HepG2 (cell line): ENCODE measurements around the gene TFF1. TPM values are rescaled to one million over a fixed set of nuclear protein-coding genes. Genes with fewer than 3 reads are reported as not detected.
A peak's percentile ranks its signal among the peaks of the same experiment; 100 is the strongest.

Experiments
- BCL3 ChIP-seq: sonication (generic); formaldehyde crosslinking; IDR thresholded peaks from 2 replicates; pipeline ENCODE4 v1.5.1; 2020; ENCODE audit warnings: mild to moderate bottlenecking, missing genetic modification reagents, moderate library complexity
- CCDC6 ChIP-seq: sonication (generic); formaldehyde crosslinking; IDR thresholded peaks from 2 replicates; pipeline ENCODE4 v1.8.1; 2022; ENCODE audit warnings: mild to moderate bottlenecking, missing genetic modification reagents, moderate library complexity
- DNMT3B ChIP-seq: conservative IDR thresholded peaks from 2 replicates; pipeline ENCODE4 v1.6.1; 2016; ENCODE audit warnings: missing biosample characterization, control low read depth
- ELF4 ChIP-seq: sonication (generic); formaldehyde crosslinking; IDR thresholded peaks from 2 replicates; pipeline ENCODE4 v1.5.0; 2020; ENCODE audit warnings: missing genetic modification reagents, mild to moderate bottlenecking, moderate library complexity, borderline replicate concordance
- GTF3A ChIP-seq: sonication (generic); formaldehyde crosslinking; conservative IDR thresholded peaks from 2 replicates; pipeline ENCODE4 v1.4.0; 2020; ENCODE audit warnings: mild to moderate bottlenecking, missing genetic modification reagents
- IKZF1 ChIP-seq: fragments of 450-650 bp; IDR thresholded peaks from 2 replicates; pipeline ENCODE4 v1.7.1; 2016
- KAT2B ChIP-seq: fragments of 150-350 bp; IDR thresholded peaks from 2 replicates; pipeline ENCODE4 v1.6.1; 2014; ENCODE audit warnings: low read depth, low read length, borderline replicate concordance
- NR2C2 ChIP-seq: sonication (generic); formaldehyde crosslinking; IDR thresholded peaks from 2 replicates; pipeline ENCODE4 v1.4.0; 2020; ENCODE audit warnings: missing genetic modification reagents, mild to moderate bottlenecking, moderate library complexity, borderline replicate concordance
- RELA ChIP-seq: sonication (generic); formaldehyde crosslinking; IDR thresholded peaks from 2 replicates; pipeline ENCODE4 v1.4.0; 2020; ENCODE audit warnings: missing genetic modification reagents
- SCMH1 ChIP-seq: sonication (generic); formaldehyde crosslinking; IDR thresholded peaks from 2 replicates; pipeline ENCODE4 v1.9.0; 2021; ENCODE audit warnings: missing genetic modification reagents, mild to moderate bottlenecking, borderline replicate concordance
- TEF ChIP-seq: sonication (generic); formaldehyde crosslinking; IDR thresholded peaks from 2 replicates; pipeline ENCODE4 v1.5.0; 2020; ENCODE audit warnings: missing genetic modification reagents
- TOE1 ChIP-seq: sonication (generic); formaldehyde crosslinking; IDR thresholded peaks from 2 replicates; pipeline ENCODE4 v1.4.0; 2020; ENCODE audit warnings: mild to moderate bottlenecking, missing genetic modification reagents
- TRIM24 ChIP-seq: sonication (generic); formaldehyde crosslinking; IDR thresholded peaks from 2 replicates; pipeline ENCODE4 v1.8.0; 2022; ENCODE audit warnings: mild to moderate bottlenecking, missing genetic modification reagents
- ZFP62 ChIP-seq: sonication (generic); formaldehyde crosslinking; IDR thresholded peaks from 2 replicates; pipeline ENCODE4 v1.4.0; 2020; ENCODE audit warnings: missing genetic modification reagents
- ZNF318 ChIP-seq: sonication (generic); formaldehyde crosslinking; IDR thresholded peaks from 2 replicates; pipeline ENCODE4 v1.4.0; 2020; ENCODE audit warnings: mild to moderate bottlenecking, missing genetic modification reagents
- ZNF614 ChIP-seq: IDR thresholded peaks from 2 replicates; pipeline ENCODE4 v1.6.1; 2018; ENCODE audit warnings: missing biosample characterization, missing genetic modification reagents, inconsistent platforms, borderline replicate concordance
- ZNF777 ChIP-seq: sonication (generic); formaldehyde crosslinking; IDR thresholded peaks from 2 replicates; pipeline ENCODE4 v1.4.0; 2020; ENCODE audit warnings: missing genetic modification reagents
- ZXDC ChIP-seq: sonication (generic); formaldehyde crosslinking; IDR thresholded peaks from 2 replicates; pipeline ENCODE4 v1.5.0; 2020; ENCODE audit warnings: mild to moderate bottlenecking, missing genetic modification reagents
- polyA plus RNA-seq, 8 experiments: library from polyadenylated mRNA; depleted of rRNA in 3 of 8; stranded (reverse) in 7 of 8; unstranded in 1 of 8; fragments of >200 nt; fragmentation: Illumina TruSeq in 4 of 8; extraction: Trizol in 4 of 8; gene quantifications; 2 replicates each; pipeline versions ENCODE4 v1.2.1 to v1.2.3, GENCODE V29; 2011 to 2016; ENCODE audit warnings: low read depth in 4 of 8, missing spikeins in 1 of 8, mixed read lengths in 1 of 8; ENCODE audit not compliant: insufficient read depth in 1 of 8
- total RNA-seq, 5 experiments: library from RNA; depleted of rRNA; stranded (reverse); fragments of >200 nt; fragmentation: Illumina TruSeq; extraction: Trizol; gene quantifications; 2 replicates each; pipeline ENCODE4 v1.2.3, GENCODE V29; 2016; ENCODE audit warnings: low read depth in 1 of 5

TFF1 gene
- total and polyA plus RNA-seq, 2 of the 13 experiments (the other 11 are each of a cell fraction or from before 2014, with no cell fraction given): 0.24 to 19.4 TPM

- TF ChIP-seq ZNF318 (CRISPR knock-in tag) (no peak), SCMH1 (no peak), ZNF777 (no peak), TEF (CRISPR knock-in tag) (no peak), IKZF1 (no peak), TRIM24 (0 out of 2 replicates have a peak, but pooled peaks have one; percentile 72), TOE1 (CRISPR knock-in tag) (no peak), GTF3A (CRISPR knock-in tag) (no peak), ZFP62 (CRISPR knock-in tag) (no peak), RELA (CRISPR knock-in tag) (no peak), CCDC6 (CRISPR knock-in tag) (no peak), BCL3 (no peak), ZXDC (CRISPR knock-in tag) (no peak), DNMT3B (CRISPR knock-in tag) (no peak), NR2C2 (CRISPR knock-in tag) (peak; percentile 71), KAT2B (no peak), ZNF614 (CRISPR knock-in tag) (peak; percentile 91), ELF4 (no peak)
These were observed 19.8 kb upstream of the TFF1 start (continued) for GRCh38 chr21:42386034-42386591.
